ENCODE measurements around the gene PARD3.
"Not testable (repeated sequence)": the region's sequence is repeated elsewhere in the genome, so short reads cannot be mapped to it uniquely, and the experiment has no call there.

The PARD3 gene

GRCh38 chr10:34762603-34763299 lies 52.3 kb downstream of the PARD3 start:
- DNase-seq = no peak

GRCh38 chr10:34762156-34762555 lies 52.9 kb downstream of the PARD3 start:
- no peak for DNase-seq

GRCh38 chr10:34761453-34761852 lies 53.6 kb downstream of the PARD3 start:
- DNase-seq = no peak

- no peak for DNase-seq
Observed at GRCh38 chr10:34760606-34761005, 54.5 kb downstream of the PARD3 start.

GRCh38 chr10:34759837-34760215 lies 55.3 kb downstream of the PARD3 start:
- no peak for DNase-seq

- no peak for DNase-seq
Observed at GRCh38 chr10:34759161-34759836, 55.8 kb downstream of the PARD3 start.

GRCh38 chr10:34758447-34758996 lies 56.6 kb downstream of the PARD3 start:
- DNase-seq = peak; percentile 96

GRCh38 chr10:34757933-34758332 lies 57.2 kb downstream of the PARD3 start:
- no peak for DNase-seq

- DNase-seq = not testable (repeated sequence)
Observed at GRCh38 chr10:34757181-34757580, 57.9 kb downstream of the PARD3 start.

- no peak for DNase-seq
Observed at GRCh38 chr10:34756584-34756983, 58.5 kb downstream of the PARD3 start.

GRCh38 chr10:34753014-34753757 lies 61.9 kb downstream of the PARD3 start:
- no peak for DNase-seq

- no peak for DNase-seq
Observed at GRCh38 chr10:34751272-34751671, 63.8 kb downstream of the PARD3 start.

- not testable (repeated sequence) for DNase-seq
Observed at GRCh38 chr10:34750795-34751194, 64.3 kb downstream of the PARD3 start.

- no peak for DNase-seq
Observed at GRCh38 chr10:34748767-34749166, 66.3 kb downstream of the PARD3 start.

- no peak for DNase-seq
Observed at GRCh38 chr10:34748357-34748756, 66.7 kb downstream of the PARD3 start.

GRCh38 chr10:34746094-34746493 lies 69.0 kb downstream of the PARD3 start:
- DNase-seq = no peak

- no peak for DNase-seq
Observed at GRCh38 chr10:34745244-34745643, 69.9 kb downstream of the PARD3 start.

- DNase-seq = no peak
Observed at GRCh38 chr10:34744590-34744989, 70.5 kb downstream of the PARD3 start.

GRCh38 chr10:34743814-34744213 lies 71.3 kb downstream of the PARD3 start:
- no peak for DNase-seq

- no peak for DNase-seq
Observed at GRCh38 chr10:34742456-34742855, 72.6 kb downstream of the PARD3 start.

- not testable (repeated sequence) for DNase-seq
Observed at GRCh38 chr10:34741087-34741486, 74.0 kb downstream of the PARD3 start.

GRCh38 chr10:34740321-34740720 lies 74.8 kb downstream of the PARD3 start:
- no peak for DNase-seq

GRCh38 chr10:34739915-34740314 lies 75.2 kb downstream of the PARD3 start:
- peak; percentile 70 for DNase-seq

- no peak for DNase-seq
Observed at GRCh38 chr10:34737772-34738169, 77.3 kb downstream of the PARD3 start.
